Trophoblast cell (in vitro differentiated cells and primary cell): ENCODE data around the gene FASTKD3.

Experiments used
- DNase-seq, 2 donors: peaks; one replicate each; pipeline ENCODE4 v3.0.0-alpha.2; 2016
- H2AFZ ChIP-seq: 2 replicates; pipeline ENCODE4 v1.6.1; 2013; ENCODE audit warnings: low read length, moderate library complexity, mild to moderate bottlenecking; ENCODE audit not compliant: insufficient read depth, poor library complexity
- H2AK5ac ChIP-seq: 2 replicates; pipeline ENCODE4 v1.6.1; 2013; ENCODE audit warnings: mild to moderate bottlenecking, low read length
- H2BK120ac ChIP-seq: 2 replicates; pipeline ENCODE4 v1.6.1; 2013; ENCODE audit warnings: low read length, mild to moderate bottlenecking, moderate library complexity; ENCODE audit not compliant: insufficient read depth, poor library complexity
- H2BK12ac ChIP-seq: 2 replicates; pipeline ENCODE4 v1.6.1; 2013; ENCODE audit warnings: mild to moderate bottlenecking, low read length, moderate library complexity
- H2BK5ac ChIP-seq: 2 replicates; pipeline ENCODE4 v1.6.1; 2013; ENCODE audit warnings: low read length, low read depth, moderate library complexity, mild to moderate bottlenecking; ENCODE audit not compliant: poor library complexity
- H3K14ac ChIP-seq: 2 replicates; pipeline ENCODE4 v1.6.1; 2013; ENCODE audit warnings: mild to moderate bottlenecking, low read length
- H3K18ac ChIP-seq: 2 replicates; pipeline ENCODE4 v1.6.1; 2013; ENCODE audit warnings: mild to moderate bottlenecking, low read length
- H3K23ac ChIP-seq: 2 replicates; pipeline ENCODE4 v1.6.1; 2013; ENCODE audit warnings: low read length
- H3K27ac ChIP-seq: 2 replicates; pipeline ENCODE4 v1.5.1; 2013; ENCODE audit warnings: low read depth, mild to moderate bottlenecking, inconsistent platforms, low read length, moderate library complexity
- H3K27me3 ChIP-seq: 2 replicates; pipeline ENCODE4 v1.6.1; 2013; ENCODE audit warnings: inconsistent platforms, mild to moderate bottlenecking, low read length, moderate library complexity; ENCODE audit not compliant: insufficient read depth
- H3K36me3 ChIP-seq, 2 experiments: 1 replicate in 1 of 2; 2 replicates in 1 of 2; pipeline ENCODE4 v1.6.1; 2013; ENCODE audit warnings: low read length in 2 of 2, mild to moderate bottlenecking in 2 of 2, moderate library complexity in 1 of 2; ENCODE audit not compliant: insufficient read depth in 2 of 2, control insufficient read depth in 1 of 2
- H3K4ac ChIP-seq: 2 replicates; pipeline ENCODE4 v1.6.1; 2013; ENCODE audit warnings: low read depth, mild to moderate bottlenecking, low read length, moderate library complexity
- H3K4me1 ChIP-seq, 2 experiments: 1 replicate in 1 of 2; 2 replicates in 1 of 2; pipeline ENCODE4 v1.6.1; 2013; ENCODE audit warnings: low read length in 2 of 2, mild to moderate bottlenecking in 2 of 2, moderate library complexity in 1 of 2; ENCODE audit not compliant: insufficient read depth in 2 of 2, control insufficient read depth in 1 of 2
- H3K4me2 ChIP-seq: 2 replicates; pipeline ENCODE4 v1.6.1; 2013; ENCODE audit warnings: inconsistent platforms, mild to moderate bottlenecking, low read length, moderate library complexity
- H3K4me3 ChIP-seq: 2 replicates; pipeline ENCODE4 v1.5.1; 2013; ENCODE audit warnings: mild to moderate bottlenecking, low read depth, low read length, inconsistent platforms
- H3K79me1 ChIP-seq: one replicate; pipeline ENCODE4 v1.6.1; 2013; ENCODE audit warnings: low read length
- H3K79me2 ChIP-seq: 2 replicates; pipeline ENCODE4 v1.6.1; 2013; ENCODE audit warnings: low read length, mild to moderate bottlenecking; ENCODE audit not compliant: control insufficient read depth, insufficient read depth, poor library complexity
- H3K9ac ChIP-seq: 2 replicates; pipeline ENCODE4 v1.6.1; 2013; ENCODE audit warnings: mild to moderate bottlenecking, low read length
- H3K9me3 ChIP-seq: 2 replicates; pipeline ENCODE4 v1.6.1; 2013; ENCODE audit warnings: low read depth, mild to moderate bottlenecking, control low read depth, inconsistent platforms, low read length; ENCODE audit not compliant: insufficient read depth
- H4K12ac ChIP-seq: 2 replicates; pipeline ENCODE4 v1.6.1; 2013; ENCODE audit warnings: low read depth, mild to moderate bottlenecking, low read length, moderate library complexity
- H4K8ac ChIP-seq: 2 replicates; pipeline ENCODE4 v1.6.1; 2013; ENCODE audit warnings: low read depth, mild to moderate bottlenecking, low read length, moderate library complexity
- H4K91ac ChIP-seq: one replicate; pipeline ENCODE4 v1.6.1; 2013; ENCODE audit warnings: low read depth, mild to moderate bottlenecking, low read length, moderate library complexity
- WGBS: extraction: QIAGEN DNeasy Blood & Tissue Kit; methylation state at CpG from one replicate; pipeline ENCODE4 v1.1.7; 2013; ENCODE audit warnings: missing lambda C conversion rate; ENCODE audit not compliant: insufficient read length, insufficient coverage; ENCODE audit errors: extremely low coverage; 5-methylcytosine and 5-hydroxymethylcytosine counted together

Gene FASTKD3

DNA sequence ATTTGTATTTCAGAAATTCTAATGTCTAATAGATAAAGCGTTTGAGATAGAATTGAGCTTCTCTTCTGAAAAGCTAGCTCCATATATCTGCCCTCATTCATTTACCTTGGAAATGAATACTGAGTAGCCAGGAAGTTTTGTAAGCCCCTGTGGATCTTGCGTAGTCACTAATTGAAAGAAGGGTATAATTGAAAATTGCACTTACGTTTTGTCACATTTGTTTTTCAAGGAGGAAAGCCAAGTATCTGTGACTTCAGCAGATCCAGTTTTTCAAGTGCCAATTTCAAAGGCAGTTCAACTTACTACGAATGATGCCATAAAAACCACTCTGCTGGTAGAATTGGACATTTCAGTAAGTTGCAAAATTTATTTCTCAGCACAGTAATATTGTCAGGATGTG, 14.1 kb upstream of the FASTKD3 start:
- H3K4me1 ChIP-seq = no peaks in the 10 kb centered on the region
- H3K18ac ChIP-seq = no peak overlapping the region
- no peak overlapping the region for H2BK120ac ChIP-seq
- H2BK5ac ChIP-seq = no peak overlapping the region
- no peak overlapping the region for H3K27ac ChIP-seq
- no peak overlapping the region for H3K9ac ChIP-seq
- no peak overlapping the region for H2BK12ac ChIP-seq
- no peak overlapping the region for H3K4ac ChIP-seq
- no CpG with 5 or more reads among the region's 4 CpGs for WGBS
- no peak overlapping the region for H3K4me3 ChIP-seq
- H3K27me3 ChIP-seq = no peaks in the 10 kb centered on the region
- no peak overlapping the region for H3K14ac ChIP-seq
- no peak overlapping the region for H2AK5ac ChIP-seq
- no peak overlapping the region for H4K8ac ChIP-seq
- no peaks in the 10 kb centered on the region for H3K79me2 ChIP-seq
- peaks cover 20 to 43% of the 10 kb centered on the region in 2 experiments for H3K36me3 ChIP-seq
- no peak overlapping the region for H3K4me2 ChIP-seq
- no peak overlapping the region for H4K91ac ChIP-seq
- H4K12ac ChIP-seq = no peak overlapping the region
- no peak overlapping the region for H2AFZ ChIP-seq
- H3K79me1 ChIP-seq = no peaks in the 10 kb centered on the region
- H3K9me3 ChIP-seq = no peaks in the 10 kb centered on the region
- no peak overlapping the region for H3K23ac ChIP-seq
- no peak for DNase-seq

DNA sequence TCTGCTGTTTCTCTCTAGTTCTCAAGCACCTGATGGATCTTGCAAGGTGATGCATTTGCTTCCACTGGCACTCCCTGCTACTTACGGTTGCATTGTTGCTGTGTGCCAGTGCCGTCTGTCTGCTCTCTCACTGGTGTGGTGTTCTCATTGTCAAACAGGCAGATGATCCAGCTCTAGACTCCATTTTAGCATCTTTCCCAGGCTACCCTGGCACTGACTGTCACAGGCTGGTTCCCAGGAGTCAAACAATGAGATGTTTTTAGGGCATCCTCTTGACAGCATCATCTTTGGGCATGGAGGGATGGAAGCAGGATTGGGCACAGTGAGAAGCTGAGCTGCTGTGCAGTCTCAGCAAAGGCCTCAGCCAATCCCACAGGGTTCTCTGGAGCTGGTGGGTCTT, 13.0 kb upstream of the FASTKD3 start:
- Histone ChIP-seq H3K9ac (no peak overlapping the region), H2AK5ac (no peak overlapping the region), H4K91ac (no peak overlapping the region), H3K14ac (no peak overlapping the region), H3K23ac (no peak overlapping the region), H3K4me2 (no peak overlapping the region), H3K79me2 (no peaks in the 10 kb centered on the region), H4K12ac (no peak overlapping the region), H3K79me1 (no peaks in the 10 kb centered on the region), H3K27ac (no peak overlapping the region), H3K18ac (no peak overlapping the region), H3K36me3 (peaks cover 21 to 45% of the 10 kb centered on the region in 2 experiments), H2AFZ (no peak overlapping the region), H4K8ac (no peak overlapping the region), H2BK5ac (no peak overlapping the region), H3K4me3 (peak overlapping the region; percentile 25), H3K4ac (no peak overlapping the region), H2BK12ac (no peak overlapping the region), H2BK120ac (no peak overlapping the region), H3K9me3 (no peaks in the 10 kb centered on the region), H3K27me3 (no peaks in the 10 kb centered on the region), H3K4me1 (no peaks in the 10 kb centered on the region)
- no CpG with 5 or more reads among the region's 2 CpGs for WGBS
- no peak for DNase-seq

DNA sequence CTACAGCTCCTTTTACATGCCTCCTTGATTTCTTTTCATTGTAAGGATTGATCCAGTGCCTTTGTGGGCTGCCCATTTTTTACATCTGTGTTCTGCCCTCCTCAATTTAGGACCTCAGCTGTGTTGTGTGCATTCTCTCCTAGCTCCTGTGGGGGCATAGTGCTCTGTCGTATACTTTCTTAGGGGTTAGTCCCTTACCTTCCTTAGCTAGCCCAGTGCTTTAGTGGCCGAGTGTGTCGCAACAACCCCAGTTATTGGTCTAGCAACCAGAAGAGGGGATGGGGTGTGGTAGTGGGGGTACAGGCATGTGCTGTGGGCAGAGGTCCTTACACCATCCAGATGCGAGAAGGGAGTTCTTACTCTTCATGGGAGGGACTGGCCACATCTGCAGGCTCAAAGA, 12.3 kb upstream of the FASTKD3 start:
- no peaks in the 10 kb centered on the region for H3K79me2 ChIP-seq
- no peak overlapping the region for H2BK12ac ChIP-seq
- no peak overlapping the region for H2AFZ ChIP-seq
- H3K14ac ChIP-seq = no peak overlapping the region
- no peaks in the 10 kb centered on the region for H3K27me3 ChIP-seq
- no peak overlapping the region for H3K9ac ChIP-seq
- H3K79me1 ChIP-seq = no peaks in the 10 kb centered on the region
- no peak overlapping the region for H2BK5ac ChIP-seq
- no peak overlapping the region for H3K27ac ChIP-seq
- H3K18ac ChIP-seq = no peak overlapping the region
- H3K4me2 ChIP-seq = no peak overlapping the region
- no peaks in the 10 kb centered on the region for H3K4me1 ChIP-seq
- no peak overlapping the region for H2BK120ac ChIP-seq
- no peak overlapping the region for H3K4ac ChIP-seq
- H4K8ac ChIP-seq = no peak overlapping the region
- no peak overlapping the region for H4K12ac ChIP-seq
- no peak overlapping the region for H2AK5ac ChIP-seq
- H3K36me3 ChIP-seq = peaks cover 21 to 45% of the 10 kb centered on the region in 2 experiments
- H4K91ac ChIP-seq = no peak overlapping the region
- WGBS = no CpG with 5 or more reads among the region's 4 CpGs
- H3K23ac ChIP-seq = no peak overlapping the region
- H3K4me3 ChIP-seq = no peak overlapping the region
- no peaks in the 10 kb centered on the region for H3K9me3 ChIP-seq
- no peak for DNase-seq

DNA sequence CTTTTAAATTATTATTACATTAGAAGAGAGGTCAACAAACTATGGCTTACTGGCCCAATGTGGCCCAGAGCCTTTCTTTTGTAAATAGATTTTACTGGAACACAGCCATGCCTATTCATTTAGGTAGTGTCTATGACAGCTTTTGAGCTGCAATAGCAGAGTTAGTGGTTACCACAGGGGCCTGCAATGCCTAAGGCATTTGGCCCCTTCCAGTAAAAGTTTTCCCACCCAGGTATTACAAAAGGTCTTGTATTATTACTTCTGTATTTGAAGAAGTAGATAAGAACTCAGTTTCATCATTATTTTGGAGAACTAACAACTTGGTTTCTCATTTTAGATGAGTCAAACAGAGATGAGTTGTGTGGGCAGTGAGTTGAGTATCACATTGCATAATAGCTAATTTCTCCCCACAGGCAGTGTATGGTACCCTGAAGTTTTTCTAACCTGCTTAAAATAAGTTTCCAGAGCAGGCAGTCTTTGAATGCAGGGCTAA, 9.6 kb upstream of the FASTKD3 start:
- Histone ChIP-seq H2AFZ (no peak overlapping the region), H2BK120ac (no peak overlapping the region), H3K27ac (no peak overlapping the region), H3K4ac (no peak overlapping the region), H3K27me3 (no peaks in the 10 kb centered on the region), H3K4me1 (no peaks in the 10 kb centered on the region), H3K9me3 (no peaks in the 10 kb centered on the region), H3K4me3 (no peak overlapping the region), H2BK5ac (no peak overlapping the region), H3K18ac (no peak overlapping the region), H3K36me3 (peaks cover 16 to 41% of the 10 kb centered on the region in 2 experiments), H3K79me2 (no peaks in the 10 kb centered on the region), H3K4me2 (no peak overlapping the region), H2BK12ac (no peak overlapping the region), H3K14ac (no peak overlapping the region), H3K23ac (no peak overlapping the region), H3K79me1 (no peaks in the 10 kb centered on the region), H4K12ac (no peak overlapping the region), H3K9ac (no peak overlapping the region), H4K8ac (no peak overlapping the region), H2AK5ac (no peak overlapping the region), H4K91ac (no peak overlapping the region)
- no peak for DNase-seq
